Endothelial cell of hepatic sinusoid (primary cell): ENCODE data around the gene CLK1.
"Not testable (repeated sequence)": the region's sequence is repeated elsewhere in the genome, so short reads cannot be mapped to it uniquely, and the experiment has no call there.

Source experiments
- in situ Hi-C: cut with HindIII; loops from 2 replicates; pipeline ENCODE4 v1.10.0; 2017; ENCODE audit warnings: low sequenced_read_pairs

The CLK1 gene

DNA sequence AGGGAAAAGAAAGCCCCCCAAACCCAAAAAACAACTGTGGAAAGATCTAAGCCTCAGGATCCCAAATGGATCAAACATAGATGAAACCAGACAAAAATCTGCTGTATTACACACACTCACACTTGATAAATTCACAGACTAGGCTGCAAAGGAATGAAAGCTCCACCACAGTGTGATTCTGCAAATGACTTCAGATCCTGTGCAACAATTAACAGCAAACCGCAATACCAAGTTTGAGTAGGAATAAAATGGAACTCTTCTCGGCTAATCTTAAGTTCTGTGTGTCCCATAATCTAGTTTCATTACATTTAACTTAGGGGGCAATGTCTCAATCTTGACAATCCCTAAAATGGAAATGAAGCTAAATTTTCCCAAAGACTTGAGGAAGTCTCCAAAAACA is 11.9 kb downstream of the CLK1 start:
- in situ Hi-C loops = no loop called here

DNA sequence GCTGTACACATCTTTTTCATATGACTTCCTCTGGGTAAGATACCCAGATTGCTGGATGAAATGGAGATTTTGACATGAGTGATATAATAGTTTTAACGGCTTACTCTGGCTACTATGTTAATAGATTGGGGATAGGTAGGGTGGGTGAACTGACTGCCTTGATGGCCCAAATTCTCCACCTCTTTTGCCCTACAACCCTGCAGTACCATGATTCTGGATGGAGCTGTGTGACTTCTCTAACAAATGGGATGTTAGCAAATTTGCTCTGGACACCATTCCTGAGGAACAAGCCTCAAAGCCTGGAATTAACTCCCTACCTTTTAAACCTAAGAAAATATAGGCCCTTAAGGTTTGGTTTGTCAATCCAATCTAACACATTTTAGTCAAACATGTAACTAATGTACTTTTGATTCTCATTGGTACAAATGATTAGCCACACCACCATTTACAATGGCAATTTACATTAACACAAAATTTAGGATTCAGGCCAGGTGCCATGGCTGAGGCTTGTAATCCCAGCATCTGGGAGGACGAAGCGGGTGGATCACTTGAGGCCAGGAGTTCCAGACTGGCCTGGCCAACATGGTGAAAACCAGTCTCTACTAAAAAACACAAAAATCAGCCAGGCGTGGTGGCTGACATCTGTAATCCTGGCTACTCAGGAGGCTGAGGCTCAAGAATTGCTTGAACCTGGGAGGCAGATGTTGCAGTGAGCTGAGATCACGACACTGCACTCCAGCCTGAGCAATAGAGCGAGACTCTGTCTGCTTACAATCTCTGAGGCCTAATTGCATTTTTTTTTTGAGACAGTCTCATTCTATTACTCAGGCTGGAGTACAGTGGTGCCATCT is 12.8 kb downstream of the CLK1 start:
- in situ Hi-C loops = no loop called here

DNA sequence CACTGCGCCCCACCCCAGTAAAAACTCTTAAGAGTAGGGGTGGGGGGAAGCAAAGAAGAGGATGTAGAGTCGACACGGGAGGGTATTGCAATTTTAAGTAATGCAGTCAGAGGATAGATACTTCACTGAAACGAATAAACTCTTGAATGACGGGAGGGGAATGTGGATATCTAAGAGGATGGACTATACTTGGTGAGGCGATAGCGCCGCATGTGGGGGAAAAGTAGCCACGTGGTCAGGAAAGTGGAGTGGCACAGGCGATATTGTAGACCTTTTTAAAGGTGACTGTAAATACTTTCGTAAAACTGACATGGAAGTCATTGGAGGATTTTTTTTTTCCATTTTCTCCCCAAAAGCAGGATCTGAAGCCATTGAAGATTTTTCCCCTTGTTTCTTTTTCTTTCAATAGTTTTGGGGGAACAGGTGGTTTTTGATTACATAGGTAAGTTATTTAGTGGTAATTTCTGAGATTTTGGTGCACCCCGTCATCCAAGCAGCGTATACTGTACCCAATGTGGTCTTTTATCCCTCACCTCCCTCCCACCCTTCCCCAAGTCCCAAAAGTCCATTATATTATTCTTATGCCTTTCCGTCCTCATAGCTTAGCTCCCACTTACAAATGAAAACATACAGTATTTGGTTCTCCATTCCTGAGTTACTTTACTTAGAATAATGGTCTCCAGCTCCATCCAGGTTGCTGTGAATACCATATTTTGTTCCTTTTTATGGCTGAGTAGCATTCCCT is 13.8 kb downstream of the CLK1 start:
- in situ Hi-C loops = no loop called here

DNA sequence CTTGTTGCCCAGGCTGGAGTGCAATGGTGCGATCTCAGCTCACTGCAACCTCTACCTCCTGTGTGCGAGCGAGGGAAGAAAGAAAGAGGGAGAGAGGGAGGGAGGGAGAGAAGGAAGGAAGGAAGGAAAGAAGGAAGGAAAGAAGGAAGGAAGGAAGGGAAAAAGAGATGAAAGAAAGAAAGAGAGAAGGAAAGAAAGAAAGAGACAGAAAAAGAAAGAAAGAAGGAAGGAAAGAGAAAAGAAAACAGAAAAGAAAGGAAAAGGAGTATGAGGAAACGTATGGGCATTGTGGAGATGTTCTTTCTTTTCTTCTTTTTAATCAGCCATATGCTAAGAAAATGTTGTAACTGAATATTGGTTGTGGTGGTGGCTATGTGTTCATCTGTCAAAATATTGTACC is 16.5 kb downstream of the CLK1 start:
- in situ Hi-C loops = no loop called here

DNA sequence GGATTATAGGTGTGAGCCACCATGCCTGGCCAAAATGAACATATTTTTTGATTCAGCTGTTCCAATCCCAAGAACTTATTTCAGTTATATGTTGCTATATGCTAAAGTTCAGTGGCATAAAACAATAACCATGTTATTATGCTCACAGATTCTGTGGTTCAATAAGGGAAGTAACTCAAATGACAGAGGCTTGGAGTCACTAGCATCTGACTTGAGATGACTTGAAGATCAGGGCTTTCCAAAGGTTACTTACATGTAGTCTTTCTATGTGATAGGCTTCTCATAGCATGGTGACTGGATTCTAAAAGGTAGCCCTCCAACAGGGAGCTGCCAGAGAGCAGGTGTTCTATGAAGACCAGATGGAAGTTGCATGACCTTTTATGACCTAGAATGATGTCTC is 17.2 kb downstream of the CLK1 start:
- in situ Hi-C loops = no loop called here

DNA sequence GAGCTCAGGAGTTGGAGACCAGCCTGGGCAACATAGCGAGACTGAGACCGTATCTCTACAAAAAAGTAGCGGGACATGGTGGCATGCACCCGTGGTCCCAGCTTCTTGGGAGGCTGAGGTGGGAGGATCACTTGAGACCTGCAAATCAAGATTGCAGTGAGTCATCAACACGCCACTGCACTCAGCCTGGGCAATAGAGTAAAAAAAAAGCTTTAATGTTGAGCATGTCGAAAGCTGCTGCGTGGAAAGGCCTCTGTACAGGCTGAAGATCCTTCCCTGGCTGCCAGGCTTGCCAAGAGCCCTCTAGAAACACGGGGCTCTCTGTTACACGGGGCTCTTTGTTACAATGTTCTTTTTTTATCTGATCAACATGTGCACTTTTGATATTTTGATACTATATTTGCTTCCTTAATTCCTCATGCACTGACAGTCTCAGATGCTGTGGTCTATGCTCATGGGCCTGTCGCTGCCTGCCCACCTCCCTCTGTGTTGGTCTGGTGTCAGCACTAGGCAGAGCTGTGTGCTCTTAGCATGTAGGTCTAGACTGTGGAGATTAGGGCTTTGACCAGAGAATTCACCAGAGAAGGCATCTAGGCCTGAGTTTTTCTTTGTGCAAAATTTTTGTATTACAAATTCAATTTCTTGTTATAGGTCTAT is 18.7 kb downstream of the CLK1 start:
- in situ Hi-C loops = no loop called here

DNA sequence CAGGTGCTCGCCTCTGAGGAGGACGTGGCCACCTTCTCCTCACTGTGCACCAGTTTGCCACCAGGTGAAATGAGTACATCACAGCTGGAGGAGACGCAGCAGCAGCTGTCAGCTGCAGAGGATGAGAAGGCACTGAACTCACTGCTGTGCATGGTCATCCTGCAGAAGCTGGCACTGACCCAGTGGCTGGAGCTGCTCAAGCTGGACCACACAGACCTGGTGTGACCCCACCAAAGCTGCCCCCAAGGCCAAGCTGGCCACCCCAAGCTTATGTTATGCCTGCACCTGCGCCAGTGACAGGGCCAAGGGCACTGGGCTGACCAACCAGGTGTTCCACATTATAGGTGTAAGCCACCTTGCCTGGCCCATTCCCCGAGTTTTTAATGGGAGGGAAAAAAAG is 19.3 kb downstream of the CLK1 start:
- in situ Hi-C loops = no loop called here

DNA sequence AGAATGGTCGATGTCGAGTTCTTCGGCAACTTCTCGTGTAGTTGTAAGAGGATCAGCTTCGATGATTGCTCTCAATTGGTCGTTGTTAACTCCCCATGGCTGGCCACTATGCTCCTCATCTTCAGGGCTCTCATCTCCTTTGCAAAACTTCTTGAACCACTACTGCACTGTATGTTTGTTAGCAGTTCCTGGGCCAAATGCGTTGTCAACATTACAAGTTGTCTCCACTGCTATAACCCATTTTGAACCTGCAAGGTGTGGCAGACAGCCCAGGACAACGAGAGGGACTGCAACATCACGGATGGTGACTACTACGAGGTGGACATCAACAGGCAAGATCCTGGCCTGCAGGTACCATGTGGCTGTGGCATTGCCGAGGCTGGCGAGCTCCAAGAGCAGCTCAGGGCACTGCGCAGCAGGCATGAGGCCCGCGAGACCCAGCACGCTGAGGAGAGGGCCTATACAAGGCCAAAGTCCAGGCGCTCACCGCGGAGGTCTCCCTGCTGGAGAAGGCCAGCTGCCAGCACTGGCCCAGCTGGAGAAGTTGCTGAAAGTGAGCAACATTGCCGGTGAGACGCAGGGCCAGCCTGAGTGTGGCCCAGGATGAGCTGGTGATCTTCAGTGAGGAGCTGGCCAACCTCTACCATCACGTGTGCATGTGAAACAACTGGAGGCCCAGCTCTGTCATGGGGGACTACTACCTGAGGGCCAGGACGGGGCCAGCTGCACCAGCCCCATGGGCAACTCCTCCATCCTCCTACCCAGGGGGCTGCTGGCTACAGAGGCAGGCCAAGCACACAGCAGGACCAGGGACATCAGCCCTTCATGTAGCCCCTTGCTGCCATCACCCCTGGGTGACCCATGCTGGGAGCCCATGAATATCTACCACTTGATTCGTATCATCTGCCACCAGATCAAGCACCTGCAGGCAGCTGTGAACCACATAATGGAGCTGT is 20.2 kb downstream of the CLK1 start:
- in situ Hi-C loops = no loop called here

DNA sequence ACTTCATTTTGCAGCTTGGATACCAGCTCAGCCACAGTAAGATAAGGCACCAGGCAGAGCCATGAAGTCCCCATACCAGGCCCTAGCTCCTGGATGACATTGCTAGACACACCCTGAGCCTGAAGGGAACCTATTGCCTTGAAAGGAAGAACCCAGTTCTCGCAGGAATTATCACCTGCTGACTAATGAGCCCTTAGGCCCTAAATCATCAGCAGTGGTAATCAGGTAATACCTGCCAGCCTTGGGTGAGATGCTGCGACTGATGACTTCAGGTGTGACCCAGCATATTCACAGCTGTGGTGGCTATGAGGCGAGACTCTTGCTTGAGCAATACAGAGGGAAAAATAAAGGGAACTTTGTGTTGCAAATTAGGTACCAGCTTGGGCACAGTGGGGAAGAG is 24.9 kb downstream of the CLK1 start:
- in situ Hi-C loops = no loop called here

DNA sequence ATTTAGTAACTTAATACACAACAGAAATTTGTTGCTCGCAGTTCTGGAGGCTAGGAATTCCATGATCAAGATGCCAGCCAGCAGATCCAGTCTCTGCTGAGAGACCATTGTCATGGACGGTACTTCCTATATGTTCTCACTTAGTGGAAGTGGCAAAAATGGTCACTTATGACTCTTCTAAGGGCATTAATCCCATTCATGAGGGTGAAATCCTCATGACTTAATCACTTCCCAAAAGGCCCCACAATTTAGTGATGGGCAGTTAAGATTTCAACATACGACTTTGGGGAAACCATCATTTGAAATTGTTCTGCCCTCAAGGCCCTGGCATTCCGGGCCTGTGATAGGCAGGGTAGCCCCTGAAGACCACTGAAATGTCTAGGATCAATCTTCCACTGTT is 29.8 kb downstream of the CLK1 start:
- in situ Hi-C loops = no loop called here

DNA sequence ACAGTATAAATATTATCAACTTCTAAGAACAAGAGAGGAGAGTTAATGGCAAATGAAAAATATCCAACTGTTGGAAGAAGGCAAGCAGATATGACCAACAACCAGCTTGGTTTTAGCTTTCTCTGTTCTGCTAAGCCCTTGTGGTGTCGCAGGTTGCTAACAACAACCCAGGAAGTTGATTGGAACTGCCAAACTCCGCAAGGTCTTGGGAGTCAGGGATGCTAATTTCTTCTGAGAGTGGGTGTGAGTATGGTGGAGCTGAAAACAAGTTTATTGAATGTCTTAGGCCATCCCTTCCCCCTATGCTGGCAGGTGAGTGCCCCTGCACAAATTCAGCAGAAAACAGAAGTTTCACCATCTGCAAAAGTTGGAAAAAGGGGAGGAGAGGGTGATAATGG is 35.2 kb downstream of the CLK1 start:
- in situ Hi-C loops = no loop called here

DNA sequence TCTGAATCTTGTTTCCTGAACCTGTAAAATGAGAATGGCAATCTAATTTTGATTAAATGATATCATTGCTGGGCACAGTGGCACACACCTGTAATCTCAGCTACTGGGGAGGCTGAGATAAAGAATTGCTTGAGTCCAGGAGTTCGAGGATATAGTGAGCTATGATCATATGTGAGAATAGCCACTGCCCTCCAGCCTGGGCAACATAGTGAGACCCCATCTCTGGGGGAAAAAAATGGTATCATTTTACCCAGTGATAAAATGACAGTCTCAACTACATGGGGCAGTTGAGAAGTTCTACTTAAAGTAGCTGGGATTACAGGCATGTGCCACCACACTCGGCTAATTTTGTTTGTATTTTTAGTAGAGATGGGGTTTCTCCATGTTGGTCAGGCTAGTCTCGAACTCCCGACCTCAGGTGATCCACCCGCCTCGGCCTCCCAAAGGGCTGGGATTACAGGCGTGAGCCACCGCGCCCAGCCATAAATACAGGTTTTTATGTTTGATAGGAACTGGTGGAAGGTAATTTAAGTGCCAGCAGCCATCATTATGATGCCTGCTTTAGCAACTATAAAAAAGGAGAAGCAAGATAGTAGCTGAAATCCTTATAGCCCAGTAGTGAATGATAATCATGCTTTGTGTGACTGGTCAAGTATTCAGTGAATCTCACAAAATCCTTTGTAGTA is 35.7 kb downstream of the CLK1 start:
- in situ Hi-C loops = no loop called here

DNA sequence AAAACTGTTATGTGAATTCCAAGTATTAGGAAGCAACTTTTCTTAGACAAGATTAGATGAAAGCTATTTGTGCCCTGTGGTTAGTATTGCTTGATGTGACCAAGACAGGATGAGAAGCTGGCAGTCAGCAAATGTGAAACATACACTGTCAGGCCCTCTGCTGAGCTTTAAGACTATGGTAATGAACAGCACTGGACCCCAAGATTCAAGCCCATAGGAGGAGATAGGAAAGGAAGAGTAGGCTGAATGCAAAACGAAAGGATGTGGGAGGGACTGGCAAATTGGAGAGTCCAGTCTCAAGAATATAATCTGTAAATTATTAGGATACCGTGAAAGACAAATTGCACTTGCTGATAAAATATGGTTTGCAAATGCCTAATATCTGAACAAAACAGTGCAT is 36.4 kb downstream of the CLK1 start:
- in situ Hi-C loops = no loop called here

DNA sequence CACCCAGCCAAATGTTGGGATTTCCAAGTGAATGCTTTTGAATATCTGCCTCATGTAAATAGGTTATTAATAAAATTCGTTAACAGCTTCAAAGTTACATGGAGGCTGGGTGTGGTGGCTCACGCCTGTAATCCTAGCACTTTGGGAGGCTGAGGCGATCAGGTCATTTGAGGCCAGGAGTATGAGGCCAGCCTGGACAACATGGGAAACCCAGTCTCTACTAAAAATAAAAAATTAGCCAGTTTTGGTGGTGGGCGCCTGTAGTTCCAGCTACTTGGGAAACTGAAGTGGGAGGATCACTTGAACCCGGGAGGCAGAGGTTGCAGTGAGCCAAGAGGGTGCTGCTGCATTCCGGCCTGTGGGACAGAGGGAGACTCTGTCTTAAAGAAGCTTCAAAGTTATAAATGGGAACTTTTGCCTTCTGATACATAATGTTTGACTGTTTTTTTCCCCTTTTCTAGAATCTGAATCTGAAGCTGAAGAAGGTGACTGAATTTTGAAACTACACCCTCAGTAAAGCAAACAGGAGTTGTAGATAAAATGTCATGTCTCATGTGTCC is 42.7 kb downstream of the CLK1 start:
- in situ Hi-C loops = no loop called here

DNA sequence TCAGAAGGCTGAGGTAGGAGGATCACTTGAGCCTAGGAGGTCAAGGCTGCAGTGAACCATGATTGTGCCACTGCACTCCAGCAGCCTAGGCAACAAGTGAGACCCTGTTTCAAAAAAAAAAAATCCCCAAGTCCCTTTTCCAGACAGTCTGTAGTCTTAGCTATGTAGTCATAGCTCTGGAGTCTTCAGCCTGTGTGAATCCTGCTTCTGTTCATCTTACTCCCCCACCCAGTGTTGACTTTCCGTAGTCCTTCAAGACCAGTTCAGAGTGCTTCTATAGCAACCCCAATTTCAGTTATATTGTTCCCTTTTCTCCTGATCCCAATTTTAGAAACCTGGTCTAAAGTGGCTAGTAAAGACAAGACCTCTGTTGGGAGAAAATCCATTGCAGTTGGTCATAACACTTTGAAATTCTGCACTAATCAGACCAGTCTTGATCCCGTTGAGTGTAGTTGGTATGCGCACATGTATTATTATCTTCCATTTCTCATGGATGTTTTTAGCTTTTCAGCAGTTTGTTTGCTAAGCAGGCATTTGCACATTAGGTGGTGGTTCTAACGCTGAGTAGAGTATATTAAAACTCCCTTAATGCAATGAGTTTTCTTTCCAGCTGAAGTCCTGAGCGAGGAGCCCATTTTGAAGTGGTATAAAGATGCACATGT is 43.8 kb downstream of the CLK1 start:
- in situ Hi-C loops = no loop called here

DNA sequence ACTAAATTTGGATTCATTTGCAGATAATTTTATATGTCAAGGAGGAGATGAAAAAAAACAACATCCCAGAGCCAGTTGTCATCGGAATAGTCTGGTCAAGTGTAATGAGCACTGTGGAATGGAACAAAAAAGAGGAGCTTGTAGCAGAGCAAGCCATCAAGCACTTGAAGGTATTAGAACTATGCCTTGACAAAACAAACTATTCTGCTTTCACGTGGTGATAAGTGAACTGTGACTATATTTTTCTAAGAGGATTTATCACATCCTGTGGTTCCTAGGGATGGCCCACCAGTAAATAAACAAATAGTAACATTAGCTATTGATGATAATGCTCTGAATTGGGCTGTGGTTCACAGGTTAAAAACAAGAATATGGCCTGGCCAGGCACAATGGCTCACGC is 45.7 kb downstream of the CLK1 start:
- in situ Hi-C loops = not testable (repeated sequence)

DNA sequence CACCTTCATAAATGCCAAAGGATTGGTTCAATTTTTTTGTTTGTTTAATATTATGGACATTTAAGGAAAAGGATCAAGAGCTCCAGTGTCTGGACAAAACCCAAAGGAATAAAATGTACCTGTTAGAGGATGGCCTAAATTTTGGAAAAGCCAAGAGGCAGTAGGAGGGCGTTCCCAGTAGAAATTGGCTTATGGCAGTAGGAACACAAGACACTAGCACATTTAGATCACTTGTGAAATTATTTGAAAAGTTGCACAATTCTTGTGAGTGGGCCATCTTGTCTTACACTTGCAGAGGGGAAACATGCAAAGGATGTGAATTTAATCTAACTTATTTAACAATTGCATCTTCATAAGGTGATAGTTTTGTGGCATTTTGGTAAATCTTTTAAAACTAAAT is 49.5 kb downstream of the CLK1 start:
- in situ Hi-C loops = no loop called here

DNA sequence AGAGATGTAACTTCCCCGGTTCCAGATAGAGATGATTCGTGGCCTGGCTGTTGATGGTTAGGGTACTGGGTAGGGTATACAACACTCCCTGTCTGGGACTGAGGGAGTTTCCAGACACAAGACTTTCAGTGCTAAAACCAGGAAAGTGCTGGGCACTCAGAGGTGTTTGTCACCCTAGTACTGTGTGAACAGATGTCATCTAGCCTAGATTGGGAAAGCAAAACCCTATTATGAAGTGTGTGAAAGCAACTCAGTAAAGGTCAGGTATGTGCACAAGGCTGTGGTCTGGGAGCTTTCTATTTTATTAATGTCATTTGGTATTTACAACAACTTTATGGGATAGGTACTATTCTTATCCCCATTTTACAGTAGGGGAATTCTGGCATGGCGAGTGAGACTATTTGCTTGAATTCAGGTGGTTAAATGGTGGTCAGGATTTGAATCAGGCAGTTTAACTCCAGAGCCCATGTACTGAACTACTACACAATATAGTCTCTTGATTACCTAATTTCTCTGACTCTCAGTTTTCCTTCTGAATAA is 50.1 kb downstream of the CLK1 start:
- in situ Hi-C loops = no loop called here
